ENCODE measurements around the gene TMEM63C.

TMEM63C gene

GRCh38 chr14:77273796-77274195 is 92.2 kb downstream of the TMEM63C start:
- H3K9ac ChIP-seq (ENCODE audit: low read depth, low read length, poor library complexity, severe bottlenecking): no peak overlapping the region
- no peak overlapping the region for H2AFZ ChIP-seq (ENCODE audit: low read length)
- H3K4me3 ChIP-seq (ENCODE audit: low read length, poor library complexity, severe bottlenecking): no peak overlapping the region
- no peaks in the 10 kb centered on the region for H3F3A ChIP-seq (ENCODE audit: low read depth)
- no peaks in the 10 kb centered on the region for H3K27me3 ChIP-seq (ENCODE audit: insufficient read depth, low read length, poor library complexity, severe bottlenecking)
- peaks cover 3% of the 10 kb centered on the region; the same call in 1 of the 2 replicates for H3K36me3 ChIP-seq (ENCODE audit: insufficient read depth, low read length)
- H3K9me2 ChIP-seq (replicated peaks; ENCODE audit: low read depth, low read length): no peaks in the 10 kb centered on the region
- H3K4me1 ChIP-seq (ENCODE audit: insufficient read depth, low read length, poor library complexity, severe bottlenecking): peaks cover 3% of the 10 kb centered on the region
- no peaks in the 10 kb centered on the region for H3K79me2 ChIP-seq (ENCODE audit: insufficient read depth, low read length)
- no peak overlapping the region for H3K4me2 ChIP-seq (ENCODE audit: low read depth, low read length, poor library complexity, severe bottlenecking)
- no peaks in the 10 kb centered on the region for H4K20me1 ChIP-seq (ENCODE audit: insufficient read depth, low read length, poor library complexity, severe bottlenecking)
- TF ChIP-seq EZH2phosphoT487 (IDR thresholded peaks at IDR 0.05; ENCODE audit: borderline replicate concordance) (no peak), CTCF (conservative IDR thresholded peaks at IDR 0.05; ENCODE audit: low read length) (no peak)
- no peaks in the 10 kb centered on the region for H3K9me3 ChIP-seq (ENCODE audit: insufficient read depth, low read depth, low read length)

- H3K9me3 ChIP-seq (ENCODE audit: insufficient read depth, low read depth, low read length): no peaks in the 10 kb centered on the region
- H3K4me1 ChIP-seq (ENCODE audit: insufficient read depth, low read length, poor library complexity, severe bottlenecking): no peaks in the 10 kb centered on the region
- no peak overlapping the region for H2AFZ ChIP-seq (ENCODE audit: low read length)
- H3K4me3 ChIP-seq (ENCODE audit: low read length, poor library complexity, severe bottlenecking): no peak overlapping the region
- H3F3A ChIP-seq (ENCODE audit: low read depth): no peaks in the 10 kb centered on the region
- H3K9ac ChIP-seq (ENCODE audit: low read depth, low read length, poor library complexity, severe bottlenecking): no peak overlapping the region
- no peaks in the 10 kb centered on the region for H3K27me3 ChIP-seq (ENCODE audit: insufficient read depth, low read length, poor library complexity, severe bottlenecking)
- TF ChIP-seq EZH2phosphoT487 (IDR thresholded peaks at IDR 0.05; ENCODE audit: borderline replicate concordance) (no peak), CTCF (conservative IDR thresholded peaks at IDR 0.05; ENCODE audit: low read length) (no peak)
- no peak overlapping the region for H3K4me2 ChIP-seq (ENCODE audit: low read depth, low read length, poor library complexity, severe bottlenecking)
- H4K20me1 ChIP-seq (ENCODE audit: insufficient read depth, low read length, poor library complexity, severe bottlenecking): no peaks in the 10 kb centered on the region
- no peaks in the 10 kb centered on the region for H3K9me2 ChIP-seq (replicated peaks; ENCODE audit: low read depth, low read length)
- H3K79me2 ChIP-seq (ENCODE audit: insufficient read depth, low read length): no peaks in the 10 kb centered on the region
- H3K36me3 ChIP-seq (ENCODE audit: insufficient read depth, low read length): peaks cover 3% of the 10 kb centered on the region; the same call in 1 of the 2 replicates
Measured at GRCh38 chr14:77275041-77275580, 93.5 kb downstream of the TMEM63C start.

- Histone ChIP-seq H3K4me1 (ENCODE audit: insufficient read depth, low read length, poor library complexity, severe bottlenecking) (no peaks in the 10 kb centered on the region), H4K20me1 (ENCODE audit: insufficient read depth, low read length, poor library complexity, severe bottlenecking) (no peaks in the 10 kb centered on the region), H3K27me3 (ENCODE audit: insufficient read depth, low read length, poor library complexity, severe bottlenecking) (no peaks in the 10 kb centered on the region), H2AFZ (ENCODE audit: low read length) (no peak overlapping the region), H3K9me2 (replicated peaks; ENCODE audit: low read depth, low read length) (no peaks in the 10 kb centered on the region), H3K4me3 (ENCODE audit: low read length, poor library complexity, severe bottlenecking) (no peak overlapping the region), H3K9me3 (ENCODE audit: insufficient read depth, low read depth, low read length) (no peaks in the 10 kb centered on the region), H3F3A (ENCODE audit: low read depth) (no peaks in the 10 kb centered on the region), H3K79me2 (ENCODE audit: insufficient read depth, low read length) (no peaks in the 10 kb centered on the region), H3K36me3 (ENCODE audit: insufficient read depth, low read length) (peaks cover 3% of the 10 kb centered on the region; the same call in 1 of the 2 replicates), H3K4me2 (ENCODE audit: low read depth, low read length, poor library complexity, severe bottlenecking) (no peak overlapping the region), H3K9ac (ENCODE audit: low read depth, low read length, poor library complexity, severe bottlenecking) (no peak overlapping the region)
- TF ChIP-seq CTCF (conservative IDR thresholded peaks at IDR 0.05; ENCODE audit: low read length): no peak
- TF ChIP-seq EZH2phosphoT487 (IDR thresholded peaks at IDR 0.05; ENCODE audit: borderline replicate concordance): no peak
Measured at GRCh38 chr14:77275601-77276017, 94.0 kb downstream of the TMEM63C start.
